ENCODE results near the gene PITPNM3.
"Not testable (repeated sequence)": the region's sequence is repeated elsewhere in the genome, so short reads cannot be mapped to it uniquely, and the experiment has no call there.

PITPNM3 gene

GRCh38 chr17:6488008-6488539, 68.3 kb downstream of the PITPNM3 start:
- Mint-ChIP-seq H3K27ac (no peak overlapping the region), H3K4me1 (peaks cover 37% of the 10 kb centered on the region), H3K4me3 (no peak overlapping the region), H3K9me3 (no peaks in the 10 kb centered on the region), H3K27me3 (ENCODE audit: low read depth, poor library complexity) (peaks cover 3% of the 10 kb centered on the region), H3K36me3 (ENCODE audit: low read depth) (no peaks in the 10 kb centered on the region)
- no peak for TF ChIP-seq CTCF (IDR thresholded peaks at IDR 0.05)
- DNase-seq: no peak

- no peak for DNase-seq
- no peaks in the 10 kb centered on the region for H3K36me3 Mint-ChIP-seq (ENCODE audit: low read depth)
- no peak overlapping the region for H3K4me3 Mint-ChIP-seq
- H3K4me1 Mint-ChIP-seq: peaks cover 33% of the 10 kb centered on the region
- peaks cover 3% of the 10 kb centered on the region for H3K27me3 Mint-ChIP-seq (ENCODE audit: low read depth, poor library complexity)
- no peaks in the 10 kb centered on the region for H3K9me3 Mint-ChIP-seq
- H3K27ac Mint-ChIP-seq: no peak overlapping the region
- TF ChIP-seq CTCF (IDR thresholded peaks at IDR 0.05): no peak
Observed at GRCh38 chr17:6487251-6488007, 68.9 kb downstream of the PITPNM3 start.

- Mint-ChIP-seq H3K4me3 (no peak overlapping the region), H3K27ac (no peak overlapping the region), H3K36me3 (ENCODE audit: low read depth) (no peaks in the 10 kb centered on the region), H3K27me3 (ENCODE audit: low read depth, poor library complexity) (peaks cover 16% of the 10 kb centered on the region), H3K9me3 (no peaks in the 10 kb centered on the region), H3K4me1 (peaks cover 28% of the 10 kb centered on the region)
- no peak for DNase-seq
- no peak for TF ChIP-seq CTCF (IDR thresholded peaks at IDR 0.05)
Observed at GRCh38 chr17:6485646-6486412, 70.5 kb downstream of the PITPNM3 start.

GRCh38 chr17:6483507-6483906, 72.8 kb downstream of the PITPNM3 start:
- Mint-ChIP-seq H3K4me1 (peaks cover 29% of the 10 kb centered on the region), H3K27ac (no peak overlapping the region), H3K27me3 (ENCODE audit: low read depth, poor library complexity) (peaks cover 20% of the 10 kb centered on the region), H3K4me3 (no peak overlapping the region), H3K9me3 (no peaks in the 10 kb centered on the region), H3K36me3 (ENCODE audit: low read depth) (no peaks in the 10 kb centered on the region)
- TF ChIP-seq CTCF (IDR thresholded peaks at IDR 0.05): no peak
- DNase-seq: no peak

- H3K9me3 Mint-ChIP-seq; H3K36me3 Mint-ChIP-seq (ENCODE audit: low read depth); DNase-seq; H3K27ac Mint-ChIP-seq; H3K4me3 Mint-ChIP-seq: not testable (repeated sequence)
- H3K4me1 Mint-ChIP-seq: peaks cover 23% of the 10 kb centered on the region
- H3K27me3 Mint-ChIP-seq (ENCODE audit: low read depth, poor library complexity): peaks cover 20% of the 10 kb centered on the region
Observed at GRCh38 chr17:6482796-6483195, 73.6 kb downstream of the PITPNM3 start.

- H3K36me3 Mint-ChIP-seq (ENCODE audit: low read depth): no peaks in the 10 kb centered on the region
- H3K9me3 Mint-ChIP-seq: no peaks in the 10 kb centered on the region
- no peak for TF ChIP-seq CTCF (IDR thresholded peaks at IDR 0.05)
- DNase-seq: no peak
- no peak overlapping the region for H3K4me3 Mint-ChIP-seq
- peaks cover 23% of the 10 kb centered on the region for H3K27me3 Mint-ChIP-seq (ENCODE audit: low read depth, poor library complexity)
- H3K27ac Mint-ChIP-seq: no peak overlapping the region
- H3K4me1 Mint-ChIP-seq: peaks cover 28% of the 10 kb centered on the region
Observed at GRCh38 chr17:6482105-6482455, 74.3 kb downstream of the PITPNM3 start.
